GM18858 (cell line): ENCODE results near the gene NDUFB2.
"Not testable (repeated sequence)": the region's sequence is repeated elsewhere in the genome, so short reads cannot be mapped to it uniquely, and the experiment has no call there.

Experiments
- ATAC-seq: cut with Tn5 transposase; IDR thresholded peaks from one replicate; pipeline ENCODE4 v1.9.1; 2021; ENCODE audit not compliant: unreplicated experiment

NDUFB2 gene

GRCh38 chr7:140732416-140732815, 35.9 kb downstream of the NDUFB2 start:
- no peak for ATAC-seq

- ATAC-seq: no peak
Observed at GRCh38 chr7:140734096-140734495, 37.6 kb downstream of the NDUFB2 start.

- no peak for ATAC-seq
Observed at GRCh38 chr7:140734729-140735128, 38.2 kb downstream of the NDUFB2 start.

GRCh38 chr7:140738280-140738679, 41.8 kb downstream of the NDUFB2 start:
- no peak for ATAC-seq

- not testable (repeated sequence) for ATAC-seq
Observed at GRCh38 chr7:140743255-140743654, 46.7 kb downstream of the NDUFB2 start.

- no peak for ATAC-seq
Observed at GRCh38 chr7:140744005-140744404, 47.5 kb downstream of the NDUFB2 start.

- ATAC-seq: no peak
Observed at GRCh38 chr7:140745266-140746058, 49.0 kb downstream of the NDUFB2 start.

- ATAC-seq: no peak
Observed at GRCh38 chr7:140746751-140747150, 50.2 kb downstream of the NDUFB2 start.

GRCh38 chr7:140752533-140752932, 56.0 kb downstream of the NDUFB2 start:
- ATAC-seq: no peak

GRCh38 chr7:140754506-140754905, 58.0 kb downstream of the NDUFB2 start:
- no peak for ATAC-seq
